LHCN-M2 (cell line): ENCODE measurements around the gene TTC4. TPM values are rescaled to one million over a fixed set of nuclear protein-coding genes. Genes with fewer than 3 reads are reported as not detected.
A peak's percentile ranks its signal among the peaks of the same experiment; 100 is the strongest.
"Not testable (repeated sequence)": the region's sequence is repeated elsewhere in the genome, so short reads cannot be mapped to it uniquely, and the experiment has no call there.

Experiments
- DNase-seq: peaks from one replicate; pipeline ENCODE4 v3.0.0-alpha.2; 2012; ENCODE audit warnings: low read depth
- total RNA-seq: library from RNA; depleted of rRNA; stranded (reverse); fragments of >200 nt; gene quantifications from 2 replicates; pipeline ENCODE4 v1.2.3, GENCODE V29; 2014

Gene TTC4
- total RNA-seq, 1 experiment from 2014 or later, result 32.2 TPM

GRCh38 chr1:54748094-54748835 lies 32.6 kb downstream of the TTC4 start:
- DNase-seq, result no peak

- no peak for DNase-seq
These were observed 34.9 kb downstream of the TTC4 start for GRCh38 chr1:54750596-54750995.

GRCh38 chr1:54751426-54751825 lies 35.8 kb downstream of the TTC4 start:
- no peak for DNase-seq

DNA sequence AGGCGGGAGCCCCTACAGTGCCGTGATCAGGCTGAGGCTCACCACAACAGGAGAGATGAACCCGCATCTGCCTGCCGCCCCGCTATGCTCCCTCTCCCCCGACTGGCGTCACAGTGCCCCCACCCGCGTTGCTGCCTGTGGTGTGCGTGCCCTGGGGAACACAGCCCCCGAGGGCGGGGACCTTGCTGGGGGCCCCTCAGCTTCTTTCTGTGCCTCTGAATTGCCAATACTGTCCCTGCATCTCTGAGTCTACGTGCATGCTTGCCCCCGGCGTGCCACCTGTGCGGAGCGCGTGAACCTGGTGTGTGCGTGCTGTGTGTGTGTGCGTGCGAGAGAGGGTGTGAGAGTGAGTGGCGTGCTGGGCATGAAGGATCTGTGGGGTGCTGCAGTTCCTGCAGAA lies 38.4 kb downstream of the TTC4 start:
- no peak for DNase-seq

DNA sequence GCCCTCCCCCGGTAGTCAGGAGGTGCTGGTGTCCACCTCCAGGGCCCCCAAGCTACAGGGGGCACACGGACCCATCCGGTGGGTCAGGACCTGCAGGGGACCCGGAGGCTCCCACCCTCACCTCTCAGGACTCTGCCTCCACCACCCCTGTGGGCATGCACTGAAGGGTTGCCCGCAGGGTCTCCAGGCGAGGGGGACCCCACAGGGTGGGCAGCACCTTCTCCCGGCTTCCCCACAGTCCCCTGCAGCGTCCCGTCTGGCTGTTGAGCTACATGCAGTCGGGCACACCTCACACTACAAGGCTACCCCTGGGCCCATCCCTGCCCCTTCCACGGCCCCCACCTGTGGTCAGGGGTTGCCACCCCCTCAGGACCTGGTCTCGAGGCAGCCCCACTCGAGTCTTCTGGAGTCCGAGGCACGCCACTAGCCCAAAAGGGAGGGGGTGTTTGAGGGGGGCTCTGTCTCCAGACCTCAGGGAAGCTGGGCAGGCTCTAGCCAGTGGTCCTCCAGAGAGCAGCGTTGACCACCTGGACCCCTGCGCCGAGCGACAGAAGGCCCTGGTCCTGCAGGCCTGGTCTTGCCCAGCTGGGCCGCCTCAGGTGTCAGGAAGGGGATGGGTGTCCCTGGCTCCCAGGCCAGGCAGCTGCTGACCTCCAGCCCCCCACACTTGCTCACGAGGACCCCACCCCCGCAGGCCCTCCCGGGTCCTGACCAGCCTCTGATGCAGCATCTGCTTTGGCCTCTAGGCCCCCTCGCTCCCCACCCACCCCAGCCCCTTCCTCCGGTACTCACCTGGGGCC lies 39.0 kb downstream of the TTC4 start:
- DNase-seq, result no peak

DNA sequence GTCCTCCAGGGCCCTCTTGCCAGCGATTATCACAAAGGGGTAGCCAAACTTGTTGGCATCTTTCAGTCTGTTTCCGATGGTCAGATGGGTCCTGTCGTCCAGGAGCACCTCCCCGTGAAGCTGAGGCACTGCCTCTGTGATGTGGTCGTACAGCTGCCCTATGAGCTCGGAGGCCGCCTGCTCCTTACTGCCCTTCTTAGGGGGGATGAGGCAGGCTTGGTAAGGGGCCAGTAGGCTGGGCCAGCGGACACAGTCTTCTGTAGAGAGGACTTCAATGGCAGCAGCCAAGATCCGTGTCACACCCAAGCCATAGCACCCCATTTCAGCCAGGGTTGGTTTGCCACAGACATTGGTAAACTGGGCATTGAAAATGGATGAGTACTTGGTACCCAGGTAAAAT lies 42.2 kb downstream of the TTC4 start:
- DNase-seq, result no peak

DNA sequence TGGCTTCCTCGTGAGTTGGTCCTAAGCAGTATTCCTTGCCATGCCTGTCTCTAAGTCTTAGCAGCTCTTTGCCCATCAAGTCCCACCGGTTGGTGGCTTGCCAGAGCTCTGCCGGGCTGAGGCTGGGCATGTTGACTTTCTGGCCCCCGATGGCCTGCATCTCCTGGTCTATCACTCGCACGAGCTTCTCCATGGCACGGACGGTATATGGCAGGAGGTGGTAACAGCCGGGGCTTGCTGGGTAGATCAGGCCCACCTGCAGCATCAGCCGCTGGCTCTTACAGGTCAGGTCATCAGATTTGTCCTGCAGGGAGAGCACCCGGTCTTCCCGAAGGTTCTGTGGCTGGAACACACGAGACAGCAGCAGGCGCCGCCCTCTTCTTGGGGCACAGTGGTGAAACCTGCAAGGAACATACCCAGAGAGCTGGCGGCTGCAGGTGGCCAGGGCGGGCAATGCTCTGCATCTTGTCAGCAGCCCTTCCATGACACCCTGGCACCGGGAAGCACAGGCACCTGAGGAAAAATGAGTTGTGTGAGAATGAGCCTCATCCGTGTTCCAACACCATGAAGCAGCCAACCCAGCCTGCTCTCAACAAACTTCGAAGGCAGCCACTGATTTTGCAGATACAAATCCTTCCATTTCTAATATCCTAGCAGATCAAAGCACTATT lies 43.2 kb downstream of the TTC4 start:
- no peak for DNase-seq

- DNase-seq, result no peak
These were observed 48.1 kb downstream of the TTC4 start for GRCh38 chr1:54763816-54764132.

DNA sequence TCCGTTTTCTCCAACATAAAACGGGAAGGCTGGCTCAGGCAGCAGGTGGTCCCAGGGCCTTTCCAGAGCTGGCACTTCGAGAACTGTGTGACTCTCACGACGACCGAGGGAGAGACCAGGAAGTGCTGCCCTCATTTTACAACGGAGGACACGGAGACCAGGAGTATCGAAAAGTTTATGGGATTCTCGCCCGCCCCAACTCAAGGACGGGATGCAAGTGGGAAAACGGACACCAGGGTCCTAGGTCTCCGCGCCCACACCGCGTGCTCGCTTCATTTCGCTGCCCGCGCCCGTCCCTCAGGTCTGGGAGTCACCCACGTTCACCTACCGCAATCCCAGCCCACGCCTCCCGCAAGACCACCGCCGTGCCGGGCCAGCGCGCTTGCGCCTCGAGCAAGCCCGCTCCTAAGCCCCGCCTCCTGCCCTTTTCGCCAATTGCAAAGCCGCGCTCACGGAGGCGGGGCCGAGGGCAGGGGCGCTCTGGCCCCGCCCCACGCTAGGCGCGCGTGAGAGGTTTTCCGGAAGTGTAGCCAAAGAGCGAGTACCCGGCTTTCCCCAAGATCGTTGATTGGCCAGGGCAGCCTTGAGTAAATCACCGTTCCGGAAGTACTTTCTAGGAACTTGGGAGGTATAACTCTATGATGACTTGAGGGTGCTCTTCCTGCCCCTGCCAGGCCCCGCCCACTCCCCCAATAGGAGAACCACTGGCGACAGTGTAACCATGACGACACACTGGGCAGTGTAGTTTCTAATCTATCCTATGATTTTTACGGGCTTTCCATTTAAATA lies 48.7 kb downstream of the TTC4 start, which contains the start of gene PARS2:
Gene PARS2 (minus strand): TSS at position 391 of the 789 bp plus-strand sequence. CDS start 5,362 bp downstream, outside the sequence.
- peak; percentile 99 for DNase-seq

GRCh38 chr1:54764922-54765561 lies 49.4 kb downstream of the TTC4 start:
- DNase-seq, result no peak

DNA sequence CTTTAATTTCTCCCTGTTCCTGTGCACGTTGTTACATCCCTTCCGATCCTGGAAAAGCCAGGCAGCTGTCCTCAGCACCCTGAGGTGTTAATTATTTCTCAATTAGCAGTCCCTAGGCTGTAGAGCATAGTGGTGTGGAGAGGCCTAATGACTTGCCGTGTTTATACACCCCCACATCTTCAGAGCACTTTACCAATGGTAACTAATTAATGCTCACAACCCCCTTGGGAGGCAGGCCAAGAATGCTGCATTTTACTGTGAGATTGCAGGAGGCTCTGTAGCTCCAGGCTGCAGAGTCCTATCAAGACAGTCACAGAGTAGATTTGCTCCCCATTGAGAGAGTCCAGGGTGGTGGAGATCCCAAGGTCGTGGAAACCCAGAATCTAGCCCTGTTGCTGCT lies 51.1 kb downstream of the TTC4 start:
- DNase-seq, result no peak

GRCh38 chr1:54767526-54767925 lies 51.9 kb downstream of the TTC4 start:
- DNase-seq, result no peak

DNA sequence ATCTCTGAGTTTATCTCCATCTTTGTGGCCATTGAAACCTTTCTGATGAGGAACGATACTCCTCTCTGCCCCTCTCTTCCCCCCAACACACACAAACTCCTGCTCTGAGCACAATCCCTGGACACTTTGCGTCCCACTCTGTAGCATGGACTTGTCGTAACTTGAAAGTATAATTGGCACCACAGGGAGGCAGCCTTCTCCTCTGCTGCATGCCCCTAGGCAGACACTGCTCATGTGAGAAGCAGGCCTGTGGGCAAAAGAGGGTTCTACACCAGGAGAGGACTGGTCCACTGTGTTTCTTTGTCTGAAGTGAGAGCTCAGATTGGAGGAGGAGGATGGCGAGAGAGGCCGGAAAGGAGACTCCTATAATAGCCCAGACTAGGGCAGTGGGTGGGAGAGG lies 52.4 kb downstream of the TTC4 start:
- DNase-seq, result peak; percentile 16

DNA sequence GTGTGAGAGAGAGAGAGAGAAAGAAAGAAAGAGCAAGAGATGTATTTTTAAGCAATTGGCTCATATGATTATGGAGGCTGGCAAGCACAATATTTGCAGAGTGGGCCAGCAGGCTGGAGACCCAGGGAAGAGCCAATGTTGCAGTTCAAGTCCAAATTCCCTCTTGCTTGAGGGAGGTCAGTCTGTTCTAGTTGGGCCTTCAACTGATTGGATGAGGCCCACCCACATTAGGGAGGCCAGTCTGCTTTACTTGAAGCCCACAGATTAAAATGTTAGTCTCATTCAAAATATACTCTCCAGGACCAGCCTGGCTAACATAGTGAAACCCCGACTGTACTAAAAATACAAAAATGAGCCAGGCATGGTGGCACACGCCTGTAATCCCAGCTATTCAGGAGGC lies 57.3 kb downstream of the TTC4 start:
- no peak for DNase-seq

DNA sequence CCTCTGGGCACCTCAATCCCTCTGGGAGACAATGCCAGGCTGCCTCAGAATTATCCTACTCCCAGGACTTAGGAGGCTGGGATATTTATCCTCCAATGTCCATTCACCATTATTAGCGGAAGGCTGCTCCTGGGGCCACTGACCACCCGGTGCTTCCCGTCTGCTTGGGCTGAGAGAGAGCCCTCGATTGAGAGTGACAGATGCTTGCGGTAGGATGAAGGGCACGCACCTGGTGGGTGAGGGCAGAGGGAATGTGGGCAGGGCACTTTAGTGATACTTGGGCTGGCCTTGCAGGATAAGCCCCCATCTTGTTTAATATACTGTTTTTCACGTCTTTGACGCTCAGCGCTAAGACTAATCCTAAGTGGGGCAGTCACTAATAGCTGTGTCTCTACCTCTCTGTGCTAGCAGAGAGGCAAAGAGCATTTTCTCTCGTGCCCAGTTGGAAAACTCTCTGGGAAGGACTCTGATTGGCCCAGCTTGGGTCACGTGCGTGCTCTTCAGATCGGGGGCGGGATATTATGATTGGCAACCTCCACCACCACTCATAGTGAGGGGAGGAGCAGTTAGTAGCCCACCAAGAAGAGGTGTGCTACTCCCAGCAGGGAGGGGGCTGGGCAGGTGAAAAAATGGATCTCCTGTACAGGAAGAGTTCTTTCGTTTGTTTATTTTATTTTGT lies 59.3 kb downstream of the TTC4 start:
- peak; percentile 30 for DNase-seq

DNA sequence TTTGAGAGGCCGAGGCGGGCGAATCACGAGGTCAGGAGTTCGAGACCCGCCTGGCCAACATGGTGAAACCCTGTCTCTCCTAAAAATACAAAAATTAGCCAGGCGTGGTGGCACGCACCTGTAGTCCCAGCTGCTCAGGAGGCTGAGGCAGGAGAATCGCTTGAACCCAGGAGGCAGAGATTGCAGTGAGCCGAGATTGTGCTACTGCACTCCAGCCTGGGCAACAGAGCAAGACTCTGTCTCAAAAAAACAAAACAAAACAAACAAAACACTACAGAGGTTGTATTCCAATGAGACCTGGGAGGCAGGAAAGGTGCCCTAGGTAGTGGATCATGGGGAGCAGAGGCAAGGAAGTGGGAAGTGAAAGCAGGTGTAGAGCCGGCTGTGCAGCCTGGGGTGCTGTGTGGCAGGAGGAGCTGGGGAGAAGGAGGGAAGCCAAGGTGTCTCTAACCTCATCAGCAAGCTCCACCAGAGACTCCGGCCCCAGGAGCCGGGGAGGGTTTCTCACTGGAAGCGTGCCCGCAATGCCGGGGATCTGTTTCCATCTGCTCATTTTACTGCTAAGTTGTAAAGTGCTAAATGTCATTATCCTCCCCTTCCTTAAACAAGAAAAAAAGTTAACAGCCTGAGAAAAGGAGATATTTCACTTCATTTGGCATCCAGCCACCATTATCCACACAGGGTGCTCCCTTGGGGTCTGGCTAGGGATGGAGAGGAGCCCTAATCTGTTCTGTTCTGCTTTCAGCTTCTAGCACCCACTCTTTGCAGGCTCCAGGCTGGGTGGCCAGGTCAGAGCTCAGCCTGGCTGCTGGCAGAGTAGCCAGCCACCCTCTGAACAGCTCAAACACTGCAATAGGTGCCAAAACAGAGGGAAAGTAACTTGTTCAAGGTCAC lies 60.4 kb downstream of the TTC4 start:
- not testable (repeated sequence) for DNase-seq

DNA sequence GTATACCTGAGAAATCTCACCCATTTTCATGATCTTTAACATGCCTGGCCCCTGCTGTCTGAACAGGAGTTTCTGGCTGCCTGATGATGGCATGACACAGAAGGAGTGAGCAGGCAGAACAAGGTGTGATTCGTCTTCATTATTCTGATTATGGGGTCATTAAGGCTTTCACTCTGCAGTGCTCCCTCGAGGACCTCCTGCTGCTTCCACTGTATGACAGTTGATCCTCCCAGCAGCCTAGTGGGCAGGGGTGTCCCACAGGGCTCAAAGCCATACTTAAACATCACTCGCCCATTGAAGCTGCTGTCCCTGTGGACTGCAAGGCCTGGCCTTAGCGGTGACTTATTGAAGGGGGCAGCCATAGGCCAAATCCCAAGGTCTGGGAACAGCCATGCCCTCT lies 61.4 kb downstream of the TTC4 start:
- no peak for DNase-seq

GRCh38 chr1:54777431-54777830 lies 61.8 kb downstream of the TTC4 start:
- DNase-seq, result peak; percentile 10

DNA sequence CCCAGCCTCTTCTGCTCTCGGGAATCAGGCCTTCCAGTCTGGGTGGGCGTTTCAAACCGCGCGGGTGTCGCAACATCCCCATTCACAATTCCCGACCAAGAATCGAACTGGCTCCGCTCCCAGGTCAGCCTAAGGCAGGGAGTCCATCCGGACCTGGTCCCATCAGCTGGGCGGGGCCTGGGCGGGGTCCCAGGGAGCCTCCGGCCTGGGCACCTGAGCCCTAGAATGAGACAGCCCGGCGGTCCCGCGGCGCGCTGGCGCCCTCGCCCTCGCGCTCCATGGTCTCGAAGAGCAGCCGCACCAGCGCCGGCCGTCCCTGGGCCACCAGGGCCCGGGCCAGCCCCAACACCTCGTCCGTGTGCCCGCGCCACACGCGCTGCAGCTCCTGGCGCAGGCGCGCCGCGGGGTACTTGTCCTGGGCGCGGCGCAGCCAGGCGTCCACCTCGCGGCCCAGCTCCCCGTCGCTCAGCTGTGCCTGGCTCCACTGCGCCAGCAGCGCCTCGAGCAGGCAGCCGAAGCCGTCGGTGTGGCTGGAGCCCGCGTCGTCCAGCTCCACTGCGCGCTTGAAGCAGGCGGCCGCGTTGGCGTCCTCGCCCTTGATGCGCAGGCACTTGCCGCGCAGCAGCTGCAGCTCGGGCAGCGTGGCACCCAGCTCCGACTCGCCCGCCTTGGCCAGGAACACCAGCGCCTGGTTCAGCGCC lies 65.5 kb downstream of the TTC4 start:
- no peak for DNase-seq
